IMR-90 (cell line): ENCODE data around the gene CRACDL. TPM values are rescaled to one million over a fixed set of nuclear protein-coding genes. Genes with fewer than 3 reads are reported as not detected.

ENCODE experiments used
- ATAC-seq: fragments of 200-7000 bp; cut with Tn5 transposase; 2 replicates; pipeline ENCODE4 v1.9.1; 2020; ENCODE audit warnings: low read depth, mild to moderate bottlenecking, moderate library complexity
- BruUV-seq: library from RNA; stranded (reverse); fragments of 400-500 nt; replicated peaks from 2 replicates; lab custom pipeline; 2021; lab: Mats Ljungman, UMichigan
- CTCF ChIA-PET: fragments of 300-600 bp; formaldehyde crosslinking; extraction: SDS; loops from one replicate; lab custom pipeline; 2021; ENCODE audit warnings: antibody characterized with exemption; lab: Yijun Ruan, JAX
- POLR2A ChIA-PET: fragments of 300-600 bp; sonication (Branson Sonifier 250); formaldehyde crosslinking; loops from one replicate; lab custom pipeline; 2022; ENCODE audit warnings: antibody characterized with exemption; ENCODE audit not compliant: unreplicated experiment; lab: Charles Lee
- DNase-seq: peaks from one replicate; pipeline ENCODE4 v3.0.0; 2013
- H2AFZ ChIP-seq: replicated peaks from 2 replicates; pipeline ENCODE3; 2013; ENCODE audit warnings: low read length, mild to moderate bottlenecking; ENCODE audit not compliant: poor library complexity
- H2AK5ac ChIP-seq: 2 replicates; pipeline ENCODE4 v1.6.1; 2013; ENCODE audit warnings: low read depth, low read length, inconsistent platforms
- H2AK9ac ChIP-seq: replicated peaks from 2 replicates; pipeline ENCODE3; 2013; ENCODE audit warnings: mild to moderate bottlenecking, low read depth, low read length, moderate library complexity; ENCODE audit not compliant: poor library complexity
- H2BK120ac ChIP-seq: 2 replicates; pipeline ENCODE4 v1.6.1; 2013; ENCODE audit warnings: low read depth, low read length, inconsistent platforms
- H2BK15ac ChIP-seq: 3 replicates; pipeline ENCODE4 v1.6.1; 2013; ENCODE audit warnings: low read depth, low read length, inconsistent platforms
- H2BK20ac ChIP-seq: 2 replicates; pipeline ENCODE4 v1.6.1; 2013; ENCODE audit warnings: low read depth, mild to moderate bottlenecking, inconsistent platforms, low read length, moderate library complexity
- H2BK5ac ChIP-seq: 2 replicates; pipeline ENCODE4 v1.6.1; 2013; ENCODE audit warnings: mild to moderate bottlenecking, low read depth, low read length, inconsistent platforms; ENCODE audit not compliant: poor library complexity, severe bottlenecking
- H3K14ac ChIP-seq: replicated peaks from 2 replicates; pipeline ENCODE4 v1.6.1; 2013; ENCODE audit warnings: low read depth, low read length, inconsistent platforms
- H3K18ac ChIP-seq: 2 replicates; pipeline ENCODE4 v1.6.1; 2013; ENCODE audit warnings: low read depth, low read length, control low read depth
- H3K23ac ChIP-seq: 2 replicates; pipeline ENCODE4 v1.6.1; 2013; ENCODE audit warnings: low read depth, low read length, inconsistent platforms
- H3K27ac ChIP-seq: 2 replicates; pipeline ENCODE4 v1.5.1; 2013; ENCODE audit warnings: mild to moderate bottlenecking, control low read depth, low read length; ENCODE audit not compliant: insufficient read depth
- H3K27me3 ChIP-seq: 2 replicates; pipeline ENCODE4 v1.6.1; 2013; ENCODE audit warnings: low read length; ENCODE audit not compliant: control insufficient read depth, insufficient read depth
- H3K36me3 ChIP-seq: 2 replicates; pipeline ENCODE4 v1.6.1; 2013; ENCODE audit warnings: low read length, mixed read lengths; ENCODE audit not compliant: control insufficient read depth, insufficient read depth
- H3K4ac ChIP-seq: 2 replicates; pipeline ENCODE4 v1.6.1; 2013; ENCODE audit warnings: low read depth, low read length, inconsistent platforms
- H3K4me1 ChIP-seq: 2 replicates; pipeline ENCODE4 v1.6.1; 2013; ENCODE audit warnings: low read length, mixed read lengths; ENCODE audit not compliant: control insufficient read depth, insufficient read depth
- H3K4me2 ChIP-seq: 2 replicates; pipeline ENCODE4 v1.6.1; 2013; ENCODE audit warnings: low read depth, mild to moderate bottlenecking, control low read depth, low read length, moderate library complexity
- H3K4me3 ChIP-seq: 2 replicates; pipeline ENCODE4 v1.5.1; 2013; ENCODE audit warnings: low read depth, mild to moderate bottlenecking, control low read depth, low read length, moderate library complexity; ENCODE audit not compliant: insufficient read depth
- H3K56ac ChIP-seq: 2 replicates; pipeline ENCODE4 v1.6.1; 2013; ENCODE audit warnings: low read length, inconsistent platforms; ENCODE audit not compliant: insufficient read depth; ENCODE audit errors: extremely low read depth
- H3K79me1 ChIP-seq, 2 experiments: 2 replicates each; pipeline ENCODE4 v1.6.1; 2013; ENCODE audit warnings: low read length in 2 of 2, inconsistent platforms in 1 of 2, low read depth in 1 of 2
- H3K9ac ChIP-seq: 2 replicates; pipeline ENCODE4 v1.6.1; 2013; ENCODE audit warnings: low read depth, low read length, control low read depth
- H3K9me1 ChIP-seq: 2 replicates; pipeline ENCODE4 v1.6.1; 2013; ENCODE audit warnings: low read length, inconsistent platforms; ENCODE audit not compliant: insufficient read depth
- H3K9me3 ChIP-seq: 2 replicates; pipeline ENCODE4 v1.6.1; 2013; ENCODE audit warnings: low read length; ENCODE audit not compliant: control insufficient read depth, insufficient read depth
- H4K20me1 ChIP-seq: 2 replicates; pipeline ENCODE4 v1.6.1; 2013; ENCODE audit warnings: low read length, inconsistent platforms; ENCODE audit not compliant: insufficient read depth
- H4K5ac ChIP-seq: 2 replicates; pipeline ENCODE4 v1.6.1; 2013; ENCODE audit warnings: mild to moderate bottlenecking, low read depth, low read length, control low read depth
- H4K8ac ChIP-seq, 2 experiments: 2 replicates each; pipeline ENCODE4 v1.6.1; 2013; ENCODE audit warnings: low read depth in 2 of 2, low read length in 2 of 2, control low read depth in 1 of 2, inconsistent platforms in 1 of 2
- H4K91ac ChIP-seq: 2 replicates; pipeline ENCODE4 v1.6.1; 2013; ENCODE audit warnings: low read depth, low read length, inconsistent platforms; ENCODE audit not compliant: insufficient read depth
- BHLHE40 ChIP-seq: fragments of 150-350 bp; IDR thresholded peaks from 2 replicates; pipeline ENCODE4 v1.6.1; 2016; ENCODE audit warnings: mild to moderate bottlenecking, low read depth, low read length
- CEBPB ChIP-seq: IDR thresholded peaks from 2 replicates; pipeline ENCODE4 v1.6.1; 2012; ENCODE audit warnings: low read depth, low read length, improper control_type of control experiment
- CHD1 ChIP-seq: IDR thresholded peaks from 2 replicates; pipeline ENCODE4 v1.6.1; 2012; ENCODE audit warnings: low read depth, low read length, improper control_type of control experiment
- CTCF ChIP-seq: conservative IDR thresholded peaks from 2 replicates; pipeline ENCODE4 v1.5.1; 2012; ENCODE audit warnings: mild to moderate bottlenecking, low read depth, low read length, improper control_type of control experiment
- FOS ChIP-seq: fragments of 150-350 bp; IDR thresholded peaks from 2 replicates; pipeline ENCODE4 v1.6.1; 2016; ENCODE audit warnings: low read depth, low read length
- MAFK ChIP-seq: IDR thresholded peaks from 2 replicates; pipeline ENCODE4 v1.6.1; 2012; ENCODE audit warnings: low read depth, low read length, improper control_type of control experiment
- MAZ ChIP-seq: IDR thresholded peaks from 2 replicates; pipeline ENCODE4 v1.6.1; 2012; ENCODE audit warnings: low read depth, mild to moderate bottlenecking, low read length, improper control_type of control experiment, moderate library complexity, borderline replicate concordance
- MXI1 ChIP-seq: IDR thresholded peaks from 2 replicates; pipeline ENCODE4 v1.6.1; 2012; ENCODE audit warnings: low read depth, mild to moderate bottlenecking, low read length, moderate library complexity, borderline replicate concordance
- NFE2L2 ChIP-seq: fragments of 150-350 bp; IDR thresholded peaks from 2 replicates; pipeline ENCODE4 v1.6.1; 2016; ENCODE audit warnings: low read depth, mild to moderate bottlenecking, low read length
- POLR2A ChIP-seq: IDR thresholded peaks from 2 replicates; pipeline ENCODE4 v1.6.1; 2012; ENCODE audit warnings: mild to moderate bottlenecking, low read depth, low read length
- RAD21 ChIP-seq: IDR thresholded peaks from 2 replicates; pipeline ENCODE4 v1.6.1; 2012; ENCODE audit warnings: low read length, improper control_type of control experiment
- RCOR1 ChIP-seq: IDR thresholded peaks from 2 replicates; pipeline ENCODE4 v1.6.1; 2012; ENCODE audit warnings: mild to moderate bottlenecking, low read length, improper control_type of control experiment; ENCODE audit not compliant: insufficient replicate concordance
- RFX5 ChIP-seq: IDR thresholded peaks from 2 replicates; pipeline ENCODE4 v1.8.0; 2012; ENCODE audit warnings: low read depth, mild to moderate bottlenecking, low read length, moderate library complexity
- SMC3 ChIP-seq: fragments of 150-350 bp; IDR thresholded peaks from 2 replicates; pipeline ENCODE4 v1.6.1; 2016; ENCODE audit warnings: low read depth, mild to moderate bottlenecking, antibody characterized with exemption, low read length, moderate library complexity
- USF2 ChIP-seq: fragments of 150-350 bp; IDR thresholded peaks from 2 replicates; pipeline ENCODE4 v1.6.1; 2017; ENCODE audit warnings: mild to moderate bottlenecking, antibody characterized with exemption, low read length, low read depth
- WGBS, 2 experiments: methylation state at CpG; one replicate each; pipeline versions ENCODE4 v1.1.5 to v1.1.7; 2013; ENCODE audit warnings: missing lambda C conversion rate in 2 of 2; ENCODE audit not compliant: insufficient read length in 1 of 2; ENCODE audit errors: extremely low coverage in 2 of 2; 5-methylcytosine and 5-hydroxymethylcytosine counted together
- dilution Hi-C: fragments of 300-500 bp; cut with HindIII; formaldehyde crosslinking; loops from one replicate; pipeline ENCODE4 v1.14.3; 2018; ENCODE audit warnings: low sequenced_read_pairs; ENCODE audit not compliant: unreplicated experiment
- in situ Hi-C: fragments of 300-500 bp; cut with MboI; formaldehyde crosslinking; loops from 3 replicates; pipeline ENCODE4 v1.14.3; 2019; ENCODE audit warnings: low sequenced_read_pairs, inconsistent platforms, mixed read lengths
- intact Hi-C: fragments of 100-400 bp; cut with micrococcal nuclease; formaldehyde crosslinking; loops from 2 replicates; pipeline ENCODE4 v1.10.0; 2022
- polyA plus RNA-seq, 3 experiments: library from polyadenylated mRNA; depleted of rRNA; stranded (reverse); fragments of >200 nt; gene quantifications; 2 replicates each; pipeline ENCODE4 v1.2.3, GENCODE V29; 2012; ENCODE audit warnings: low replicate concordance in 1 of 3
- total RNA-seq: library from RNA; depleted of rRNA; stranded (reverse); fragments of >200 nt; gene quantifications from 2 replicates; pipeline ENCODE4 v1.2.3, GENCODE V29; 2012
- TF ChIP-seq, protein P1 (sequence below): fragments of 150-350 bp; IDR thresholded peaks from 2 replicates; pipeline ENCODE4 v1.6.1; 2016; ENCODE audit warnings: low read depth, mild to moderate bottlenecking, low read length, moderate library complexity, borderline replicate concordance

Gene CRACDL
- total and polyA plus RNA-seq, 2 of the 4 experiments (the other 2 are of a cell fraction): not detected

- H3K9ac ChIP-seq: no peak overlapping the region
- ChIA-PET CTCF (no interaction called here), POLR2A (no interaction called here)
- no peaks in the 10 kb centered on the region for H3K9me3 ChIP-seq
- no TSS peak for BruUV-seq
- no peak overlapping the region for H2BK15ac ChIP-seq
- H3K79me1 ChIP-seq: no peaks in the 10 kb centered on the region
- no peak overlapping the region for H3K56ac ChIP-seq
- H3K4me2 ChIP-seq: no peak overlapping the region
- H3K27me3 ChIP-seq: peaks cover 6% of the 10 kb centered on the region
- TF ChIP-seq, protein P1, sequence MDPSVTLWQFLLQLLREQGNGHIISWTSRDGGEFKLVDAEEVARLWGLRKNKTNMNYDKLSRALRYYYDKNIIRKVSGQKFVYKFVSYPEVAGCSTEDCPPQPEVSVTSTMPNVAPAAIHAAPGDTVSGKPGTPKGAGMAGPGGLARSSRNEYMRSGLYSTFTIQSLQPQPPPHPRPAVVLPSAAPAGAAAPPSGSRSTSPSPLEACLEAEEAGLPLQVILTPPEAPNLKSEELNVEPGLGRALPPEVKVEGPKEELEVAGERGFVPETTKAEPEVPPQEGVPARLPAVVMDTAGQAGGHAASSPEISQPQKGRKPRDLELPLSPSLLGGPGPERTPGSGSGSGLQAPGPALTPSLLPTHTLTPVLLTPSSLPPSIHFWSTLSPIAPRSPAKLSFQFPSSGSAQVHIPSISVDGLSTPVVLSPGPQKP: no peak
- no peak for TF ChIP-seq CEBPB
- no peak for TF ChIP-seq MAFK
- TF ChIP-seq FOS: no peak
- TF ChIP-seq CHD1: no peak
- no peak for TF ChIP-seq BHLHE40
- TF ChIP-seq SMC3: no peak
- no peak for TF ChIP-seq RFX5
- TF ChIP-seq USF2: no peak
- TF ChIP-seq CTCF: no peak
- no peak for TF ChIP-seq MXI1
- TF ChIP-seq NFE2L2: no peak
- no peak for TF ChIP-seq RAD21
- no peak for TF ChIP-seq RCOR1
- TF ChIP-seq POLR2A: no peak
- no peak for TF ChIP-seq MAZ
- H3K36me3 ChIP-seq: no peaks in the 10 kb centered on the region
- H2AK9ac ChIP-seq: no peak overlapping the region
- H3K27ac ChIP-seq: no peak overlapping the region
- no peak overlapping the region for H2BK5ac ChIP-seq
- H3K9me1 ChIP-seq: no peaks in the 10 kb centered on the region
- ATAC-seq (no peak), DNase-seq (no peak)
- H2AK5ac ChIP-seq: no peak overlapping the region
- WGBS, 2 experiments: no CpG with 5 or more reads among the region's 1 CpG
- H3K18ac ChIP-seq: no peak overlapping the region
- no peak overlapping the region for H2AFZ ChIP-seq
- intact Hi-C loops (no loop called here), in situ Hi-C loops (no loop called here), dilution Hi-C loops (no loop called here)
- no peak overlapping the region for H4K8ac ChIP-seq
- no peak overlapping the region for H4K5ac ChIP-seq
- H3K4ac ChIP-seq: no peak overlapping the region
- H2BK120ac ChIP-seq: no peak overlapping the region
- H3K4me1 ChIP-seq: no peaks in the 10 kb centered on the region
- no peak overlapping the region for H3K4me3 ChIP-seq
- no peak overlapping the region for H3K14ac ChIP-seq
- no peaks in the 10 kb centered on the region for H4K20me1 ChIP-seq
- H2BK20ac ChIP-seq: no peak overlapping the region
- no peak overlapping the region for H4K91ac ChIP-seq
- no peak overlapping the region for H3K23ac ChIP-seq
Observed at GRCh38 chr2:98751748-98752147, 184.3 kb downstream of the CRACDL start.
